ENCODE results near the gene EARS2. TPM values are rescaled to one million over a fixed set of nuclear protein-coding genes. Genes with fewer than 3 reads are reported as not detected.

The EARS2 gene
- total RNA-seq, 2 donors from 2014 or later, result 10.0 to 13.0 TPM

- ATAC-seq (no peak), DNase-seq (no peak)
- H3K9me3 ChIP-seq (ENCODE audit: control insufficient read depth, low read length, poor library complexity, severe bottlenecking), result no peaks in the 10 kb centered on the region
- Mint-ChIP-seq H3K4me1 (no peaks in the 10 kb centered on the region), H3K27me3 (no peaks in the 10 kb centered on the region), H3K36me3 (ENCODE audit: low read depth) (no peaks in the 10 kb centered on the region), H3K27ac (no peak overlapping the region), H3K4me3 (no peak overlapping the region)
These were observed 24.7 kb downstream of the EARS2 start for GRCh38 chr16:23532448-23532847.

- H3K9me3 ChIP-seq (ENCODE audit: control insufficient read depth, low read length, poor library complexity, severe bottlenecking), result no peaks in the 10 kb centered on the region
- Mint-ChIP-seq H3K27ac (no peak overlapping the region), H3K4me3 (no peak overlapping the region), H3K27me3 (no peaks in the 10 kb centered on the region), H3K4me1 (no peaks in the 10 kb centered on the region), H3K36me3 (ENCODE audit: low read depth) (no peaks in the 10 kb centered on the region)
- ATAC-seq (no peak), DNase-seq (no peak)
These were observed 27.1 kb downstream of the EARS2 start for GRCh38 chr16:23530062-23530461.

GRCh38 chr16:23528644-23529310 lies 28.4 kb downstream of the EARS2 start:
- no peaks in the 10 kb centered on the region for H3K9me3 ChIP-seq (ENCODE audit: control insufficient read depth, low read length, poor library complexity, severe bottlenecking)
- ATAC-seq (no peak), DNase-seq (no peak)
- Mint-ChIP-seq H3K4me1 (no peaks in the 10 kb centered on the region), H3K27me3 (no peaks in the 10 kb centered on the region), H3K4me3 (no peak overlapping the region), H3K36me3 (ENCODE audit: low read depth) (no peaks in the 10 kb centered on the region), H3K27ac (no peak overlapping the region)

- ATAC-seq, result no peak
- DNase-seq, result no peak
- H3K27ac Mint-ChIP-seq, result no peak overlapping the region
- no peaks in the 10 kb centered on the region for H3K9me3 ChIP-seq (ENCODE audit: control insufficient read depth, low read length, poor library complexity, severe bottlenecking)
- no peak overlapping the region for H3K4me3 Mint-ChIP-seq
- H3K36me3 Mint-ChIP-seq (ENCODE audit: low read depth), result no peaks in the 10 kb centered on the region
- H3K27me3 Mint-ChIP-seq, result no peaks in the 10 kb centered on the region
- peaks cover 3% of the 10 kb centered on the region for H3K4me1 Mint-ChIP-seq
These were observed 29.0 kb downstream of the EARS2 start for GRCh38 chr16:23527961-23528643.

GRCh38 chr16:23524886-23525285 lies 32.3 kb downstream of the EARS2 start:
- peaks cover 2% of the 10 kb centered on the region for H3K36me3 Mint-ChIP-seq (ENCODE audit: low read depth)
- H3K9me3 ChIP-seq (ENCODE audit: control insufficient read depth, low read length, poor library complexity, severe bottlenecking), result no peaks in the 10 kb centered on the region
- no peaks in the 10 kb centered on the region for H3K27me3 Mint-ChIP-seq
- peaks cover 3% of the 10 kb centered on the region for H3K4me1 Mint-ChIP-seq
- DNase-seq (no peak), ATAC-seq (no peak)
- no peak overlapping the region for H3K4me3 Mint-ChIP-seq
- no peak overlapping the region for H3K27ac Mint-ChIP-seq

GRCh38 chr16:23523876-23524385 lies 33.2 kb downstream of the EARS2 start:
- Mint-ChIP-seq H3K27me3 (no peaks in the 10 kb centered on the region), H3K4me3 (no peak overlapping the region), H3K36me3 (ENCODE audit: low read depth) (peaks cover 2% of the 10 kb centered on the region), H3K4me1 (peaks cover 3% of the 10 kb centered on the region), H3K27ac (no peak overlapping the region)
- no peaks in the 10 kb centered on the region for H3K9me3 ChIP-seq (ENCODE audit: control insufficient read depth, low read length, poor library complexity, severe bottlenecking)
- no peak for ATAC-seq
- DNase-seq, result no peak

GRCh38 chr16:23523321-23523720 lies 33.8 kb downstream of the EARS2 start:
- Mint-ChIP-seq H3K4me1 (peaks cover 3% of the 10 kb centered on the region), H3K27me3 (no peaks in the 10 kb centered on the region), H3K36me3 (ENCODE audit: low read depth) (peaks cover 2% of the 10 kb centered on the region), H3K27ac (no peak overlapping the region), H3K4me3 (no peak overlapping the region)
- DNase-seq (no peak), ATAC-seq (no peak)
- H3K9me3 ChIP-seq (ENCODE audit: control insufficient read depth, low read length, poor library complexity, severe bottlenecking), result no peaks in the 10 kb centered on the region

- H3K36me3 Mint-ChIP-seq (ENCODE audit: low read depth), result peaks cover 2% of the 10 kb centered on the region
- no peak for ATAC-seq
These were observed 35.2 kb downstream of the EARS2 start for GRCh38 chr16:23521965-23522364.

GRCh38 chr16:23521037-23521743 lies 36.0 kb downstream of the EARS2 start:
- no peaks in the 10 kb centered on the region for H3K9me3 ChIP-seq (ENCODE audit: control insufficient read depth, low read length, poor library complexity, severe bottlenecking)
- DNase-seq (no peak), ATAC-seq (no peak)
- no peak overlapping the region for H3K27ac Mint-ChIP-seq
- peaks cover 8% of the 10 kb centered on the region for H3K4me1 Mint-ChIP-seq
- no peak overlapping the region for H3K4me3 Mint-ChIP-seq
- H3K27me3 Mint-ChIP-seq, result no peaks in the 10 kb centered on the region
- peaks cover 2% of the 10 kb centered on the region for H3K36me3 Mint-ChIP-seq (ENCODE audit: low read depth)

More at GRCh38 chr16:23521965-23522364, 35.2 kb downstream of the EARS2 start:
- DNase-seq, result no peak
- peaks cover 3% of the 10 kb centered on the region for H3K4me1 Mint-ChIP-seq
- H3K9me3 ChIP-seq (ENCODE audit: control insufficient read depth, low read length, poor library complexity, severe bottlenecking), result no peaks in the 10 kb centered on the region
- no peaks in the 10 kb centered on the region for H3K27me3 Mint-ChIP-seq
- H3K4me3 Mint-ChIP-seq, result no peak overlapping the region
- H3K27ac Mint-ChIP-seq, result no peak overlapping the region

- ATAC-seq (no peak), DNase-seq (no peak)
- H3K9me3 ChIP-seq (ENCODE audit: control insufficient read depth, low read length, poor library complexity, severe bottlenecking), result no peaks in the 10 kb centered on the region
- H3K36me3 Mint-ChIP-seq (ENCODE audit: low read depth), result peaks cover 2% of the 10 kb centered on the region
- H3K4me1 Mint-ChIP-seq, result peaks cover 15% of the 10 kb centered on the region
- no peak overlapping the region for H3K4me3 Mint-ChIP-seq
- no peaks in the 10 kb centered on the region for H3K27me3 Mint-ChIP-seq
- H3K27ac Mint-ChIP-seq, result no peak overlapping the region
These were observed 36.6 kb downstream of the EARS2 start for GRCh38 chr16:23520500-23520899.

- H3K9me3 ChIP-seq (ENCODE audit: control insufficient read depth, low read length, poor library complexity, severe bottlenecking), result no peaks in the 10 kb centered on the region
- H3K4me3 Mint-ChIP-seq, result no peak overlapping the region
- H3K36me3 Mint-ChIP-seq (ENCODE audit: low read depth), result peaks cover 2% of the 10 kb centered on the region
- ATAC-seq, result no peak
- no peaks in the 10 kb centered on the region for H3K27me3 Mint-ChIP-seq
- no peak for DNase-seq
- no peak overlapping the region for H3K27ac Mint-ChIP-seq
- H3K4me1 Mint-ChIP-seq, result peaks cover 26% of the 10 kb centered on the region
These were observed 37.9 kb downstream of the EARS2 start for GRCh38 chr16:23519282-23519681.

- Mint-ChIP-seq H3K4me3 (no peak overlapping the region), H3K4me1 (peaks cover 24% of the 10 kb centered on the region), H3K27me3 (no peaks in the 10 kb centered on the region), H3K36me3 (ENCODE audit: low read depth) (peaks cover 2% of the 10 kb centered on the region), H3K27ac (no peak overlapping the region)
- no peaks in the 10 kb centered on the region for H3K9me3 ChIP-seq (ENCODE audit: control insufficient read depth, low read length, poor library complexity, severe bottlenecking)
- DNase-seq (no peak), ATAC-seq (no peak)
These were observed 38.7 kb downstream of the EARS2 start for GRCh38 chr16:23518435-23518891.

- H3K27me3 Mint-ChIP-seq, result no peaks in the 10 kb centered on the region
- no peaks in the 10 kb centered on the region for H3K9me3 ChIP-seq (ENCODE audit: control insufficient read depth, low read length, poor library complexity, severe bottlenecking)
- peak overlapping the region; percentile 73 for H3K27ac Mint-ChIP-seq
- no peak for DNase-seq
- H3K4me3 Mint-ChIP-seq, result peak overlapping the region; percentile 58
- peaks cover 24% of the 10 kb centered on the region for H3K4me1 Mint-ChIP-seq
- H3K36me3 Mint-ChIP-seq (ENCODE audit: low read depth), result no peaks in the 10 kb centered on the region
- ATAC-seq, result peak; percentile 48
These were observed 40.6 kb downstream of the EARS2 start for GRCh38 chr16:23516366-23517137.

All from T-helper 17 cell (primary cell).